Measurements from ENCODE around the gene ZFR. TPM values are rescaled to one million over a fixed set of nuclear protein-coding genes. Genes with fewer than 3 reads are reported as not detected.

Gene ZFR
- total and polyA plus RNA-seq, 2 experiments from 2014 or later, result 103 to 124 TPM

- H3K4me3 ChIP-seq, result no peak overlapping the region
- TF ChIP-seq EZH2 (IDR thresholded peaks at IDR 0.05; ENCODE audit: insufficient read depth, poor library complexity, severe bottlenecking) (no peak), EZH2phosphoT487 (IDR thresholded peaks at IDR 0.05; ENCODE audit: insufficient read depth, low read depth) (no peak)
- H2AFZ ChIP-seq, result no peak overlapping the region
- no peak overlapping the region for H3K9ac ChIP-seq
- no peak overlapping the region for H3K27ac ChIP-seq
- no peaks in the 10 kb centered on the region for H3K79me2 ChIP-seq (ENCODE audit: insufficient read depth)
- no peaks in the 10 kb centered on the region for H3K9me2 ChIP-seq (ENCODE audit: insufficient read depth)
- no peaks in the 10 kb centered on the region for H3K36me3 ChIP-seq (ENCODE audit: low read depth)
- no peaks in the 10 kb centered on the region; the same call in 1 of the 2 replicates for H3F3A ChIP-seq (ENCODE audit: insufficient read depth)
- no peaks in the 10 kb centered on the region for H3K4me1 ChIP-seq (ENCODE audit: insufficient read depth)
- in situ Hi-C loops (cut with MboI), result no loop called here
- H3K4me2 ChIP-seq (ENCODE audit: unreplicated experiment), result no peak overlapping the region
- H3K27me3 ChIP-seq (replicated peaks; ENCODE audit: insufficient read depth), result no peaks in the 10 kb centered on the region
- DNase-seq, result no peak
- no peaks in the 10 kb centered on the region for H3K9me3 ChIP-seq (ENCODE audit: low read depth)
- no peaks in the 10 kb centered on the region for H4K20me1 ChIP-seq (ENCODE audit: insufficient read depth)
- WGBS, 2 experiments (ENCODE audit: low coverage in 1 of 2, low lambda C conversion rate in 2 of 2, missing lambda C conversion rate in 2 of 2), result 34 to 45% methylated on average over 1 of the region's 1 CpG
Measured at GRCh38 chr5:32450952-32451351, 6.4 kb upstream of the ZFR start.

- in situ Hi-C loops (cut with MboI), result no loop called here
- H3K36me3 ChIP-seq (ENCODE audit: low read depth), result no peaks in the 10 kb centered on the region
- H3K4me2 ChIP-seq (ENCODE audit: unreplicated experiment), result no peak overlapping the region
- H4K20me1 ChIP-seq (ENCODE audit: insufficient read depth), result no peaks in the 10 kb centered on the region
- H3K4me1 ChIP-seq (ENCODE audit: insufficient read depth), result no peaks in the 10 kb centered on the region
- H3K9ac ChIP-seq, result no peak overlapping the region
- H3K79me2 ChIP-seq (ENCODE audit: insufficient read depth), result no peaks in the 10 kb centered on the region
- no peaks in the 10 kb centered on the region for H3K9me3 ChIP-seq (ENCODE audit: low read depth)
- no peak overlapping the region for H3K4me3 ChIP-seq
- no peaks in the 10 kb centered on the region for H3K27me3 ChIP-seq (replicated peaks; ENCODE audit: insufficient read depth)
- no peaks in the 10 kb centered on the region; the same call in 1 of the 2 replicates for H3F3A ChIP-seq (ENCODE audit: insufficient read depth)
- TF ChIP-seq EZH2phosphoT487 (IDR thresholded peaks at IDR 0.05; ENCODE audit: insufficient read depth, low read depth), result no peak
- TF ChIP-seq EZH2 (IDR thresholded peaks at IDR 0.05; ENCODE audit: insufficient read depth, poor library complexity, severe bottlenecking), result no peak
- no peak overlapping the region for H3K27ac ChIP-seq
- H3K9me2 ChIP-seq (ENCODE audit: insufficient read depth), result no peaks in the 10 kb centered on the region
- WGBS, 2 experiments (ENCODE audit: low coverage in 1 of 2, low lambda C conversion rate in 2 of 2, missing lambda C conversion rate in 2 of 2), result 34 to 37% methylated on average over 2 of the region's 2 CpGs
- no peak overlapping the region for H2AFZ ChIP-seq
- no peak for DNase-seq
Measured at GRCh38 chr5:32449262-32449661, 4.7 kb upstream of the ZFR start.

- Histone ChIP-seq H3K4me3 (no peak overlapping the region), H3K9me2 (ENCODE audit: insufficient read depth) (no peaks in the 10 kb centered on the region), H3F3A (ENCODE audit: insufficient read depth) (peaks cover 18% of the 10 kb centered on the region), H4K20me1 (ENCODE audit: insufficient read depth) (no peaks in the 10 kb centered on the region), H3K9me3 (ENCODE audit: low read depth) (no peaks in the 10 kb centered on the region), H3K36me3 (ENCODE audit: low read depth) (no peaks in the 10 kb centered on the region; the same call in 1 of the 2 replicates), H2AFZ (no peak overlapping the region), H3K4me1 (ENCODE audit: insufficient read depth) (peaks cover 14% of the 10 kb centered on the region), H3K79me2 (ENCODE audit: insufficient read depth) (peaks cover 20% of the 10 kb centered on the region), H3K27me3 (replicated peaks; ENCODE audit: insufficient read depth) (no peaks in the 10 kb centered on the region), H3K4me2 (ENCODE audit: unreplicated experiment) (no peak overlapping the region), H3K9ac (no peak overlapping the region), H3K27ac (no peak overlapping the region)
- in situ Hi-C loops (cut with MboI), result no loop called here
- TF ChIP-seq EZH2 (IDR thresholded peaks at IDR 0.05; ENCODE audit: insufficient read depth, poor library complexity, severe bottlenecking) (no peak), EZH2phosphoT487 (IDR thresholded peaks at IDR 0.05; ENCODE audit: insufficient read depth, low read depth) (no peak)
- DNase-seq, result no peak
- WGBS, 2 experiments (ENCODE audit: low coverage in 1 of 2, low lambda C conversion rate in 2 of 2, missing lambda C conversion rate in 2 of 2), result 97 to 98% methylated on average over 5 of the region's 5 CpGs
Measured at GRCh38 chr5:32446630-32447029, 2.1 kb upstream of the ZFR start.

- Histone ChIP-seq H3K27ac (no peak overlapping the region), H2AFZ (no peak overlapping the region), H3K36me3 (ENCODE audit: low read depth) (no peaks in the 10 kb centered on the region; the same call in 1 of the 2 replicates), H3K4me3 (no peak overlapping the region), H3K27me3 (replicated peaks; ENCODE audit: insufficient read depth) (no peaks in the 10 kb centered on the region), H3K9me2 (ENCODE audit: insufficient read depth) (no peaks in the 10 kb centered on the region), H3K9me3 (ENCODE audit: low read depth) (no peaks in the 10 kb centered on the region), H3K79me2 (ENCODE audit: insufficient read depth) (peaks cover 26% of the 10 kb centered on the region), H3K9ac (no peak overlapping the region), H3K4me1 (ENCODE audit: insufficient read depth) (peaks cover 20% of the 10 kb centered on the region), H4K20me1 (ENCODE audit: insufficient read depth) (no peaks in the 10 kb centered on the region), H3K4me2 (ENCODE audit: unreplicated experiment) (no peak overlapping the region), H3F3A (ENCODE audit: insufficient read depth) (peaks cover 23% of the 10 kb centered on the region)
- no peak for DNase-seq
- no peak for TF ChIP-seq EZH2phosphoT487 (IDR thresholded peaks at IDR 0.05; ENCODE audit: insufficient read depth, low read depth)
- TF ChIP-seq EZH2 (IDR thresholded peaks at IDR 0.05; ENCODE audit: insufficient read depth, poor library complexity, severe bottlenecking), result no peak
- 89 to 90% methylated on average over 14 to 23 of the region's 23 CpGs for WGBS, 2 experiments (ENCODE audit: low coverage in 1 of 2, low lambda C conversion rate in 2 of 2, missing lambda C conversion rate in 2 of 2)
- in situ Hi-C loops (cut with MboI), result no loop called here
Measured at GRCh38 chr5:32445831-32446614, 1.5 kb upstream of the ZFR start.
